Fibroblast of peridontal ligament (primary cell): ENCODE results near the gene STEAP1.
A peak's percentile ranks its signal among the peaks of the same experiment; 100 is the strongest.

Source experiments
- DNase-seq: peaks from one replicate; pipeline ENCODE4 v3.0.0-alpha.2; 2010; ENCODE audit errors: extremely low read depth

STEAP1 gene

DNA sequence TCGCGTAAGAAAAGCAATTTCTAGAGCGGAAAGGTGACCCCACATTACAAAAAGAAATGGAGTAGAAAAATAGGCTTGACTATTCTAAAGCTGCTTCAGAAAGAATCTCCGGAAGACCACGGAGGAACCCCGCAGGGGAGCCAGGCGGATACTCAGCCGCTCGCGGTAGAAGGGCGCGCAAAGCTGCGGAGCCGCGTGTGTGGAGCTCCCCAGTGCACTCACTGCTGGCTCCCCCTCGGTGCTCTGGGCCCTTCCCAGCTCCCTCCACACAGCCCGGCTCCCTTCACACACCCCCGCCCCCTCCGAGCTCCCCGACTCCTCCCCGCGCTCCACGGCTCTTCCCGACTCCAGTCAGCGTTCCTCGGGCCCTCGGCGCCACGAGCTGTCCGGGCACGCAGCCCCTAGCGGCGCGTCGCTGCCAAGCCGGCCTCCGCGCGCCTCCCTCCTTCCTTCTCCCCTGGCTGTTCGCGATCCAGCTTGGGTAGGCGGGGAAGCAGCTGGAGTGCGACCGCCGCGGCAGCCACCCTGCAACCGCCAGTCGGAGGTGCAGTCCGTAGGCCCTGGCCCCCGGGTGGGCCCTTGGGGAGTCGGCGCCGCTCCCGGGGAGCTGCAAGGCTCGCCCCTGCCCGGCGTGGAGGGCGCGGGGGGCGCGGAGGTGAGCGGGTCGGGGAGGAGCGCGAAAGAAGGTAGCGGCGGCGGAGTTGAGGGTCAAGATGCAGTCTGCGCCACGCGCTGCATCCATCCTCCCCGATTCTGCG lies 57.3 kb downstream of the STEAP1 start, which contains the start of gene STEAP2:
Gene STEAP2, plus strand, starts transcription at position 350 of the 758 bp plus-strand sequence. CDS start 13,343 bp downstream, outside the sequence.
- peak; percentile 90 for DNase-seq

DNA sequence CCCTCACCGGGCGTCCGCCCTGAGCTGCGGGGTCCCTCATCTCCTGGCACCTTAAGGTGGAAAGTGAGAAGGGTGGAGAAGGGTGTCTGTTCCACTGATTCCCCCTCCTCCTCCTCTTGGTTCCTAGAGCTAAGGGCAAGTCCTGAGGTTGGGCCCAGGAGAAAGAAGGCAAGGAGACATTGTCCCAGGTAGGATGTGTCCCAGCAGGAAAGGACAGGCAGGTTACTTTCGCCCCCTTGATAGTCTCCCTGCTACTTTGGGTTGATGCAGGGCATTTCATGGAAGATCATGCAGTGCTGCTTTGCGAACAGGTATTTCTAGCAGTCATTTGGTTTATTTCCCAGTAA lies 57.9 kb downstream of the STEAP1 start:
- no peak for DNase-seq

DNA sequence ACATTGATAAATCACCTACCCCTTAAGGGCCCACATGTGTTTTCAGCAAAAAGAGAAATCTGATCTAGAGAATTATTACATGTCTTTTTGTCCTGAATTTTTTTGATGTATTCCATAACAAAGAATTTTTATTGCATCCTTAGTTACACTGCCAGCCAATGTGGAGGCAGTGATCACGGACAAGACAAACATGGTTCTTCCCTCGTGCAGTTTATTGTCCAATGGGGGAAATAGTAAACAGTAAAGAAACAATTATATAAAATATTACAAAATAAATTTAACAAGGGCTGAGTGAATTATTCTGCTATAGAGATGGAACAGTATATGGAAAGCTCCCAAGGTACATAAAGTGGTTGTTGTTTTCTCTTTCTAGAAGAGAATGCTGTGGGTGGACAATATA lies 59.3 kb downstream of the STEAP1 start:
- DNase-seq, result no peak
